Endothelial cell (in vitro differentiated cells): ENCODE measurements around the gene MET. TPM values are rescaled to one million over a fixed set of nuclear protein-coding genes. Genes with fewer than 3 reads are reported as not detected.

ENCODE experiments used
- DNase-seq: peaks from one replicate; pipeline ENCODE4 v3.0.0; 2021; ENCODE audit warnings: low spot score
- H3K27ac Mint-ChIP-seq: one replicate; pipeline ENCODE4 v1.8.0; 2021; ENCODE audit warnings: mixed read lengths, inconsistent platforms; ENCODE audit not compliant: unreplicated experiment
- H3K27me3 Mint-ChIP-seq: one replicate; pipeline ENCODE4 v1.8.0; 2021; ENCODE audit warnings: mild to moderate bottlenecking, moderate library complexity, mixed read lengths, inconsistent platforms; ENCODE audit not compliant: unreplicated experiment
- H3K36me3 Mint-ChIP-seq: one replicate; pipeline ENCODE4 v1.8.0; 2021; ENCODE audit warnings: mild to moderate bottlenecking, low read depth, mixed read lengths, inconsistent platforms; ENCODE audit not compliant: unreplicated experiment
- H3K4me1 Mint-ChIP-seq: one replicate; pipeline ENCODE4 v1.8.0; 2021; ENCODE audit warnings: mild to moderate bottlenecking, mixed read lengths, inconsistent platforms; ENCODE audit not compliant: unreplicated experiment
- H3K4me3 Mint-ChIP-seq: one replicate; pipeline ENCODE4 v1.8.0; 2021; ENCODE audit warnings: mild to moderate bottlenecking, mixed read lengths, inconsistent platforms; ENCODE audit not compliant: unreplicated experiment
- H3K9me3 Mint-ChIP-seq: one replicate; pipeline ENCODE4 v1.8.0; 2021; ENCODE audit warnings: mixed read lengths, inconsistent platforms; ENCODE audit not compliant: unreplicated experiment
- CTCF ChIP-seq: fragments of 200-600 bp; sonication (generic); IDR thresholded peaks from one replicate; pipeline ENCODE4 v1.5.0; 2021; ENCODE audit warnings: antibody characterized with exemption; ENCODE audit not compliant: unreplicated experiment
- total RNA-seq: library from RNA; stranded (reverse); fragmentation: NEBNext Ultra II Directional; extraction: Animal tissue kit (Norgen Biotek cat#: 25700); gene quantifications from one replicate; pipeline ENCODE4 v1.2.1, GENCODE V29; 2021; ENCODE audit not compliant: unreplicated experiment

Gene MET
- total RNA-seq, 1 donor from 2014 or later, result 35.1 TPM

- Mint-ChIP-seq H3K27me3 (peaks cover 2% of the 10 kb centered on the region), H3K4me3 (no peak overlapping the region), H3K9me3 (no peaks in the 10 kb centered on the region)
Measured at GRCh38 chr7:116697761-116698160, 25.8 kb downstream of the MET start.

GRCh38 chr7:116698396-116698795 is 26.4 kb downstream of the MET start:
- no peak for DNase-seq
- Mint-ChIP-seq H3K9me3 (no peaks in the 10 kb centered on the region), H3K27ac (no peak overlapping the region)

More at GRCh38 chr7:116697761-116698160, 25.8 kb downstream of the MET start:
- H3K27ac Mint-ChIP-seq, result no peak overlapping the region
- H3K4me1 Mint-ChIP-seq, result peaks cover 3% of the 10 kb centered on the region
- H3K36me3 Mint-ChIP-seq, result peaks cover 11% of the 10 kb centered on the region
- DNase-seq, result no peak
- TF ChIP-seq CTCF, result no peak

GRCh38 chr7:116698930-116699721 is 27.1 kb downstream of the MET start:
- DNase-seq, result no peak
- no peak overlapping the region for H3K27ac Mint-ChIP-seq
- peaks cover 3% of the 10 kb centered on the region for H3K4me1 Mint-ChIP-seq
- TF ChIP-seq CTCF, result no peak
- peaks cover 2% of the 10 kb centered on the region for H3K27me3 Mint-ChIP-seq
- H3K9me3 Mint-ChIP-seq, result no peaks in the 10 kb centered on the region
- peaks cover 11% of the 10 kb centered on the region for H3K36me3 Mint-ChIP-seq
- H3K4me3 Mint-ChIP-seq, result no peak overlapping the region

More at GRCh38 chr7:116698396-116698795, 26.4 kb downstream of the MET start:
- TF ChIP-seq CTCF, result no peak
- peaks cover 3% of the 10 kb centered on the region for H3K4me1 Mint-ChIP-seq
- no peak overlapping the region for H3K4me3 Mint-ChIP-seq
- H3K27me3 Mint-ChIP-seq, result peaks cover 2% of the 10 kb centered on the region
- peaks cover 11% of the 10 kb centered on the region for H3K36me3 Mint-ChIP-seq

- DNase-seq, result no peak
- peaks cover 2% of the 10 kb centered on the region for H3K27me3 Mint-ChIP-seq
- no peak overlapping the region for H3K4me3 Mint-ChIP-seq
- H3K9me3 Mint-ChIP-seq, result no peaks in the 10 kb centered on the region
- peaks cover 3% of the 10 kb centered on the region for H3K4me1 Mint-ChIP-seq
- no peak overlapping the region for H3K27ac Mint-ChIP-seq
- no peak for TF ChIP-seq CTCF
- peaks cover 11% of the 10 kb centered on the region for H3K36me3 Mint-ChIP-seq
Measured at GRCh38 chr7:116699722-116700120, 27.7 kb downstream of the MET start.

GRCh38 chr7:116702046-116702785 is 30.2 kb downstream of the MET start:
- H3K4me3 Mint-ChIP-seq, result no peak overlapping the region
- peaks cover 5% of the 10 kb centered on the region for H3K36me3 Mint-ChIP-seq
- no peak for TF ChIP-seq CTCF
- H3K27me3 Mint-ChIP-seq, result no peaks in the 10 kb centered on the region
- no peak for DNase-seq
- no peaks in the 10 kb centered on the region for H3K9me3 Mint-ChIP-seq
- H3K4me1 Mint-ChIP-seq, result peaks cover 10% of the 10 kb centered on the region
- no peak overlapping the region for H3K27ac Mint-ChIP-seq
